GM21723 (cell line): ENCODE results near the gene PLCB4.

Source experiments
- ATAC-seq: cut with Tn5 transposase; IDR thresholded peaks from one replicate; pipeline ENCODE4 v1.9.1; 2021; ENCODE audit warnings: mild to moderate bottlenecking, moderate library complexity; ENCODE audit not compliant: unreplicated experiment

PLCB4 gene

GRCh38 chr20:9212735-9213134 lies 143.8 kb downstream of the PLCB4 start:
- ATAC-seq: no peak

- ATAC-seq: no peak
Measured at GRCh38 chr20:9214685-9215084, 145.8 kb downstream of the PLCB4 start.

- no peak for ATAC-seq
Measured at GRCh38 chr20:9215539-9215938, 146.7 kb downstream of the PLCB4 start.

DNA sequence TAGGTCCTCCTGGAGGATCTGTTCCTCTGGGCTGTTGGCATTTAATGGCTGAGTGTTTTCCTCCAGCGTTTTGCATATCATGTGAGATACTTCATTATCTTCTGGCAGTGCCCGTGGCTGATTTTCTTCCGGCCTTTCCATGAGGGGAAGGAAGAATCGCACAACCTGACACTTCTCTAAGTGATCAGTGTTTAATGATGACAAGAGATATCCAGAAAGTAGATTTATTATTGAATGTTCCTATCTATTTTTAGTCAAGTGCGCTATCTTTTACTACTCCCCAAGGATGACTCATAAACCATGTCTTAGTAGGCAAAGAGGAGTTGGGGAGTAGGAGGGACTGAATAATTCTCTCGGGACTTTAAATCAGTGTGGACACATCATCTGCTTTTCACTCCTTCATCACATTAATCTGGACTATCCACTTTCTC lies 149.7 kb downstream of the PLCB4 start:
- no peak for ATAC-seq

DNA sequence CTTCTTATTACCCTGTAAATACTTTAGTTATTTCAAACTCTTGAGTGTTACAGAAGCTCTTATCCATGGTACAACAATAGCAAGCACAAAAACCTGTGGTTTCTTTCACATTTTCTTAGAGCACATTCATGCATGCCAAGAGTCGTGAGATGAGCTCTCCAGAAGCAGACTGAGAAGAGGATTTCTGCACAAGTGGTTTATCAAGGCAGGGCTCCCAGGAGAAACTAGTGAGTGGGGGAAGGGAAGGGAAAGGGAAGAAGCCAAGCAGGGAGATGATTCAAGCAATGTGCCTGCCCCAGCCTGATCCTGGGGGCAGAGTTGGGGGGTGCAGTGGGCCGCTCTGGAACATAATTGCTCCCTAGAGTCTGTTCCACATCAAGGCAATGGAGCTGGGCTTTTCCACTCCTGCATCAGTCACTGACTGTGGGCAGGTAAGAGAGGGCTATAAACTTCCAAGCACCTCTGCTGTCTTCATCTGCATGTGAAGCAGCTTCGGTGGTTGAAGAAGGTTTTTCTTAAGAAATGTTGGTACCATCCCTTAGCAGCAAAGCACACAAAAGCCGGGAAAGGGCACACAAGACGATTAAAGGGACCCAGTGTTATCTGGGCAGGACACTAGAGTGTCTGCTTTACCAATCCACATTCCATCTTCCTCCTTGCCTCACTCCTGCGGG lies 152.1 kb downstream of the PLCB4 start:
- no peak for ATAC-seq

DNA sequence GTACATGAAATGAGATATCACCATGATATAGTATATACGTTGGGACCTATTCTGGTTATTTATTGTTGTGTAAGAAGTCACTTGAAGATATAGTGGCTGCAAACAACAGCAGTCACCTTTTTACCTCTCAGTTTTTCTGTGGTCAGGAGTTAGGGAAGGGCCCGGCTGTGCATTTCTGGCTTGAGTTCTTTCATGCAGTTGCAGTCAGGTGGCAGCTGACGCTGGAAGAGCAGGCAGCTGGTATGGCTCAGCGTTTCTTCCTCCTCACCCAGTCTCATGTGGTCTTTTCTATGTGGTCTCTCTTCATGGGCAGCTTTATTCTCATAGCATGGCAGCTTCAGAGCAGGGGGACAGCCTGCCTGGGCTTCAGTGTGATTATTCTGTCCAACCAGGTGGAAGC lies 154.4 kb downstream of the PLCB4 start:
- ATAC-seq: no peak

DNA sequence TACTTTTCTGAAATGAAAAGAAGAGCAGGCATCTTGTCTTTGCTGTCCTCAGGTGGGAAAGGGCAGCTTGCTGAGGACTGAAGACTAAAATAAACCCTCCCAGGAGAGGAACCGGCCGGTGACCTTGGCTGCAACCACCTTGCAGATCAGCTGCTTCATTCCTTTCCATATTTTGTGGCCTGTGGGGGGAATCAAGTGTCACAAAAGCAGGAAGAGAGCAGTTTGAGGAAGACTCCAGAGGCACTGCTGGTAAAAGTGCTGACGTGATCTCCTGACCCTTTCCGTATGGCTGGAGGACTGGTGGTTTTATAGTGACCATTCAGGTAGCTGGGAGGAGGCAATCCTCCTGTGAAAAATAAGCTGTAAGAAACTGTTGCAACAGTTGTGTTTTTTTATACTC lies 157.0 kb downstream of the PLCB4 start:
- ATAC-seq: no peak

DNA sequence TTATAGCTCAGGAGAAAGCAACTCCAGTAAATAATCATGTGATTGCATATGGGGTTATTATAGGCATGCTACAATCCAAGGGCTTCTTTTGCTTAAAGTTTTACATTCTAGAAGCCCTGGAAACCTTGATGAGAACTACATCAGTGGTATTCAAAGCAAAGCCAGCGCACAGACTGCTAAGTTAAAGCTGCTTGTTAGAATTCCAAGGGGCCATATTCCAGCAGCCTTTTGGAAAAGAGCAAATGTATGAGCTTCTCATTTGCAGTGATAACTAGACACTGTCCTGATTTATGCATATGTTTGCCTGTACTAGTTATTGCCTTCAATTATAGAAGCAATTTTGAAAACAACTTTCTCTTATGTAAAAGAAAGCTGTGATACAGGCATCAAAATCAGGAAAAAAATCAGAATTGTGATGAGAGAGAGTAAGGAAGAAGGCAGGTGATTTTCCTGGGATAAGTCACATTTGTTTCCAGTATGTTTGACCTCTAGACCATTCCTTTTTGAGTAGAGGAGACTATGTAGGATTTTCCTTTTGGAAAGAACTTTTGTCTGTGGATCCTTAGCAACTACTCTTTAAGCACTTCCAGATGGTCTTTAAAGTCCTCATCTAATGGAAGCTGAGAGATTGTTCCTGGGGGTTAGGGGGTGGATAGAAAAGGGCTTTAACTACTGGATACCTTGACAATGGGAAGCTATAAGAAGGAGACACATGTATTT lies 159.2 kb downstream of the PLCB4 start:
- ATAC-seq: no peak

DNA sequence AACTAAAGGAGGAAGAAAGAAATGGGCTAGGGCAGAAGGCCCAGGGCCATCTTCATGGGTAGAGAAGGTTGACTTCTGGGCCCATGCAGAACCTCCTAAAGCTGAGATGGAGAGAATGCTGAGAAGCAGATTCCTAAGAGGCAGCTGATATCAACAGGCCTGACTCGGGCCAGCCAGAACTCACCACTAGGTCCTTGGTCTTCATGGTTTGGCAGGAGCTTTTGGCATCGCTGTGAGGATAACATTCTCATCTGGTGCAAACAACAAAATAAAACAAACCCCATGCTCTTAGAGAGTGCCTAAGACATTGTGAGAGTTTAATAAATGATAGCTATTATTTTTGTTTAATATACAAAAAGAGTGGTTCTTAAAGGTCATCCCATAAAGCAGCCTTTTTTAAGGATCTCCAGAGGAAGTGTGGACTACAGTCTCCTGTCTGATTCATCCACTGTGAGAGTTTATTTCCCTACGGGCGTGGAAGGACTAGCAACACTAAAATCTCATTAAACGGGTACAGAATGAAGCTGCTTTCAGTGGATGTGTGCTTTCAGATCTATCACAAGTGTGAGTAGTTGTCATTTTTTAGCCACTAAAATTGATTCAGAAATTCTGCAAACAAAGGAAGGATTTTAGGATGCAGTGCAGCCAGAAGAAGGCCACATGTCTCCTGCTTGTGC lies 160.0 kb downstream of the PLCB4 start:
- ATAC-seq: no peak

GRCh38 chr20:9230406-9230805 lies 161.5 kb downstream of the PLCB4 start:
- no peak for ATAC-seq

- no peak for ATAC-seq
Measured at GRCh38 chr20:9233804-9234203, 164.9 kb downstream of the PLCB4 start.

GRCh38 chr20:9235518-9235917 lies 166.6 kb downstream of the PLCB4 start:
- no peak for ATAC-seq

DNA sequence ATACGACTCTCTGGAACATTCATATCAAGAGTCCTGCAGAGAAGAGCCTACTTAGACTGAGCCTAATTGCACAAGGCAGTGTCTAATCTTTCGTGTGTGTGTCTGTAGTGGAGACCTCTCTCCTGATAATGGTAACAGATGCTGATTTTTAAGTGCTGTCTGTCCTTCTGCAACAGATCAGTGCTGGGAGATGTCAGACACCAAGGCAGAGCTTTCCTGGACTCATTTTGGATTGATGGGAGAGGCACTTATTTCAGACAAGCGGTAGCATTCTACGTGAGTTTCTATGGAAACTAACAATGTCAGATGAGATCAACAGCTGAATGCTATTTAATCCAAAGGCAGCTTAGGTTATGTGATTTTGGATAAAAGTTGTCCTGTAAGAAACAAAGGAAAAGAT lies 167.6 kb downstream of the PLCB4 start:
- ATAC-seq: no peak

DNA sequence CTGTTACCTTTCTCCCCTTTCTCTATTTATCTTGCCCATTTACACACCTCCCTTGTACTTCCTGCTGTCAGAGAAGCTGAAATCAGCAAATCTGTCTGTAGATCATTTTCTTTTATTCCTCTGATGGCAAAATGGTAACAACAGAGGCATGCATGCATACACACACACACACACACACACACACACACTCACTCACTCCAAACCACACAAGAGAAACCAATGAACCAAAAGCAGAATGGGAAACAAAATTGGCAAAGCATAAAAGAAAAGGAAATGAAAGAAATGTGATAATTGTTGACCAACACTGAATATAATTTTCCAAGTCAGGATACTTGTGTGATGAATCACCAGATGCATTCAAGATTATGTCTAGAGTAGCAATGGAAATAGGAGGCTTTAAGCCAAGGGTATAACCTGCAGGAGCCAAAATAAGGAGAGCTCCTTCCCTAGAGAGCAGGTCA lies 172.4 kb downstream of the PLCB4 start:
- no peak for ATAC-seq

DNA sequence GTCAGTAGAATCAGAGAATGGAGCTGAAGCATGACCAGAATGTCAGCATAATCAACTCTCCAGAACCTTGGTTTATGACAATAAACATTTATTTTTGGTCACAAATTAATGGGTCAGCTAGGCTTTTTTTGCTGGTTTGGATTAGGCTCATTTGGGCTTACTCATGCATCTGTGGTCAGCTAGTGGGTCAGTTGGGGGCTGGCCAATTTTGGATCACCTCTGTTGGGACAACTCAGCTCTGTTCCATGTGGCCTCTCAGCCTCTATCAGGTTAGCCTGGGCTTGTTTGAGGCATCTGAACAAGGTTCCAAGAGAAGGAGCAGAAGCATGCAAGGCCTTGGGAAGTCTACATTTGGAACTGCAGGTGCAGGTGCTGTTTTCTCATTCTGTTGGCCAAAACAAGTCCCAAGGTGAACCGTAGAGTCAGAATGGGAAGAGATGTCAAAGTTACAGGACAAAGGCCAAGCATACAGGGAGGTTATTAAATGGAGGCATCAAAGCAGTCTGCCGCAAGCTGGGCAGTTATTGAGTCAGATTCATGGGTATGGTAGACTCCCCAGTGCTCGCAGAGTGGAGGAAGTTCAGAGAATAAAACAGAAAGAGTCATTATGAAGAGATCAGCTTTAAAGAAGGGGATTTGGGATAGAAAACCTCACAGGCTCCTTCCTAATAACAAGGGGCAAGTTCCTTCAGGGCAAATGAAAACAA lies 173.0 kb downstream of the PLCB4 start:
- no peak for ATAC-seq

DNA sequence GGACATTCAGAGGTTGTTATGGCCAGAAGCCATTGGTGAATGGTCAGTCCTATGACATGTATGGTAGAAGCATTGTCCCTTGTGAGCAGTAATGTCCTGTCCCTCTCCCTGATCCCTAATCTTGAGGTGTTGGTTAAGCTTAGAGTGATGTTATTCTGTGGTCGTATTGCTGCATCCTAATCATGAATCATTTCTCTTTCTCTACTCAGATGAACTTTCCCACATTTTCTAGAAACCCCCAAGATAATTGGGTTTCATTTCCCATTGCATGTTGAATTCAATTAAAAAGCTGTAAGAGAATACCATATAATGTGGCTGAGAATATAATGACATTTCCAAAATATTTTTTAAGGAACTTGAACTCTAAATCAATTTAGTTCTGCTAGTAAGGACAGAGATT lies 175.1 kb downstream of the PLCB4 start:
- no peak for ATAC-seq

- no peak for ATAC-seq
Measured at GRCh38 chr20:9244811-9245210, 175.9 kb downstream of the PLCB4 start.

DNA sequence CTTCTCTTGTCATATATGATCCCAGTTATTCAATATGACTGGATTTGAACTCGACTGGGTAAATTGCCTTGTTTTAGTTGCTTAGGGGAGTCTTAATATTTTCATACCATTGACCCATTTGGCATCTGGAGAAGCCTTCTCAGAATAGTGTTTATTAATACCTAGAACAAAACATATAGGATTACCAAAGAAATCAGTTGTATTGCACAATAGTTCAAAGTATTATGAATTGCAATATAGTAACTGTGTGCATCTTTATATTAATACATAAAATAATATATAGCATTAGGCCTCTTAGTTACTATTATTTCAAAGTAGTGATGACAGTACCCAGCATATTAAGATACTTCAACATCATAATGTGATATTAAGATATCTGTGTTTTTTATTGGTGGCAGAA lies 177.8 kb downstream of the PLCB4 start:
- ATAC-seq: no peak

- ATAC-seq: no peak
Measured at GRCh38 chr20:9250511-9250910, 181.6 kb downstream of the PLCB4 start.

DNA sequence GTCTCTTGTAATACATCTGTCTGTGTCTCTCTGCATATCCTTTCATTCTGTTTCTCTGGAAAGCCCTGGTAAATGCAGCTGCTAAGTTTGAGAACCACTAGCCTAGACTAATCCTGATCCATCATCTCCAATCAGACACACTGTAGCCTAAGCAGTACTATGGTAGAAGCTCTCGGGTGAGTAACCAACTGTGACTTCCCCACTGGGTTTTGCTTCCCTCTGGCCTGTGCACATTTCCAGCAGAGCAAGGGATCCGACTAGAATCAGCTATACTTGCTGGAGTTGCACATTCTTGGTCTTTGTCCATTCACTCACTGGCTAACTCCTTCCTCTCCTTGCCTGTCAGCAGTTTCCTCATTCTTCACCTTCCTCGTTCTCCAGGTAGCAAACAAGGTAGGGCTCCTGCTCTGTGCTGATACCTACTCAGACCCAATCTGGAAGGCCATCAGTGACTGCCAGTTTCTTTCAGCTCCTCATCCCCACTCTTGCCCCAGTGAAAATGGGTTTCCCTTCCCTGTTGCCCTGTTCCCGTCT lies 184.2 kb downstream of the PLCB4 start:
- no peak for ATAC-seq

DNA sequence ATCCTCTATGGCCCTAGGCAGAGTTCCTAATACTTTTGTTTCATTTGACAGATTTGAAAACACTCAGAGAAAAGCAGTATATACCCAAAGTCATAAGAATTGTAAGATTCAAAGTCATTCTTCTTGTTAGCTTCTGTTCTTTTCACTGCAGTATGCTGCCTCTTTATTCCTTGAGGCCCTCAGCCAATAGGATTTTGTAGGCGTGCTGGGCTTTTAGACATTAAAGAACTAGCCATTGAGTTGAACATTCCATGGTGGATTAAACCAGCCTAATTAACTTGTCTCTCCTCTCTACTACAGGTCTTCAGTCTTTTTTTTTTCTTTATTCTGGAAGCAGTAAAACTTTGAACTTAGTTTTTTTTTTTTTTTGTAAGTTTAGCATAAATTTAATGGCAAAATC lies 186.3 kb downstream of the PLCB4 start:
- no peak for ATAC-seq
